ENCODE results near the gene FLNA.

FLNA gene

GRCh38 chrX:154413142-154413541 is 38.7 kb upstream of the FLNA start:
- no peak for DNase-seq
- TF ChIP-seq CTCF (IDR thresholded peaks at IDR 0.05; ENCODE audit: low read length) (no peak), EZH2 (optimal IDR thresholded peaks at IDR 0.05; ENCODE audit: low read depth, low read length) (no peak), EZH2phosphoT487 (IDR thresholded peaks at IDR 0.05; ENCODE audit: low read length) (no peak)
- H3K9me2 ChIP-seq (replicated peaks; ENCODE audit: insufficient read depth, low read length), result no peaks in the 10 kb centered on the region
- H3K36me3 ChIP-seq (replicated peaks; ENCODE audit: insufficient read depth, low read length), result no peaks in the 10 kb centered on the region
- H3K4me2 ChIP-seq (ENCODE audit: low read depth, low read length), result no peak overlapping the region
- no peak overlapping the region for H2AFZ ChIP-seq (ENCODE audit: low read length)
- H3K9ac ChIP-seq (ENCODE audit: low read length), result no peak overlapping the region; the same call in 1 of the 2 replicates
- peaks cover 12% of the 10 kb centered on the region; the same call in 1 of the 2 replicates for H3K79me2 ChIP-seq (ENCODE audit: low read length)
- H3K27me3 ChIP-seq (replicated peaks; ENCODE audit: insufficient read depth, low read length), result no peaks in the 10 kb centered on the region
- H3K4me1 ChIP-seq (ENCODE audit: low read length), result peaks cover 6% of the 10 kb centered on the region; the same call in 1 of the 2 replicates
- peak overlapping the region; percentile 69; the same call in 1 of the 2 replicates for H3K27ac ChIP-seq (ENCODE audit: low read length)
- no peaks in the 10 kb centered on the region for H4K20me1 ChIP-seq (ENCODE audit: insufficient read depth, low read length)
- H3K9me3 ChIP-seq (replicated peaks; ENCODE audit: insufficient read depth, low read length), result no peaks in the 10 kb centered on the region
- no peak overlapping the region for H3K4me3 ChIP-seq (ENCODE audit: low read length)
- peaks cover 10% of the 10 kb centered on the region; the same call in 1 of the 2 replicates for H3F3A ChIP-seq (ENCODE audit: insufficient read depth, low read length)

DNA sequence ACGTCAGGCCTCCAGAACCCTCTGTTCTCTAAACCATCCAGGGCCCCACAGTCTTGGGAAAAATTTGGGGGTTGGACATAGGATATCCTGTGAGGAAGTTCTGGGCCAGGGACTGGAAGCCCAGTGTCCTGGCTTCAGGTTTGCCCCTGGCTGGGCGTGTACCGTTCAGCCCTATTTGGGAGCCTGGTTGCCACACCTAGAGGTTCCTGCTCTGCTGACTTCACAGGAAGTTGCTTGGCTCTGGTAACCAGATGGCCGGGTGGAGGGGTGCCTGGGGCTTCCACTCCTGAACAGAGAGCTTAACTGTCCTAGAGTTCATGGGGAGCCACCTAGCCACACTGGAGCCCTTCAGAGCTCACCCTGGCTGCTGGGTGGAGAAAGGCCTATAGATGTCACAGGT is 38.0 kb upstream of the FLNA start:
- Histone ChIP-seq H3K36me3 (replicated peaks; ENCODE audit: insufficient read depth, low read length) (no peaks in the 10 kb centered on the region), H3K27ac (ENCODE audit: low read length) (peak overlapping the region; percentile 69; the same call in 1 of the 2 replicates), H3K9ac (ENCODE audit: low read length) (peak overlapping the region; percentile 80), H3K27me3 (replicated peaks; ENCODE audit: insufficient read depth, low read length) (no peaks in the 10 kb centered on the region), H2AFZ (ENCODE audit: low read length) (peak overlapping the region; percentile 53), H3K9me2 (replicated peaks; ENCODE audit: insufficient read depth, low read length) (no peaks in the 10 kb centered on the region), H3K4me3 (ENCODE audit: low read length) (peak overlapping the region; percentile 76), H3K9me3 (replicated peaks; ENCODE audit: insufficient read depth, low read length) (no peaks in the 10 kb centered on the region), H3K4me2 (ENCODE audit: low read depth, low read length) (peak overlapping the region; percentile 91; the same call in 1 of the 2 replicates), H3K4me1 (ENCODE audit: low read length) (peaks cover 6% of the 10 kb centered on the region; the same call in 1 of the 2 replicates), H4K20me1 (ENCODE audit: insufficient read depth, low read length) (no peaks in the 10 kb centered on the region), H3F3A (ENCODE audit: insufficient read depth, low read length) (peaks cover 10% of the 10 kb centered on the region; the same call in 1 of the 2 replicates), H3K79me2 (ENCODE audit: low read length) (peaks cover 12% of the 10 kb centered on the region; the same call in 1 of the 2 replicates)
- TF ChIP-seq CTCF (IDR thresholded peaks at IDR 0.05; ENCODE audit: low read length) (no peak), EZH2phosphoT487 (IDR thresholded peaks at IDR 0.05; ENCODE audit: low read length) (no peak), EZH2 (optimal IDR thresholded peaks at IDR 0.05; ENCODE audit: low read depth, low read length) (no peak)
- peak; percentile 39 for DNase-seq

- peaks cover 12% of the 10 kb centered on the region; the same call in 1 of the 2 replicates for H3K79me2 ChIP-seq (ENCODE audit: low read length)
- H3K27me3 ChIP-seq (replicated peaks; ENCODE audit: insufficient read depth, low read length), result no peaks in the 10 kb centered on the region
- no peak for TF ChIP-seq EZH2 (optimal IDR thresholded peaks at IDR 0.05; ENCODE audit: low read depth, low read length)
- no peak for TF ChIP-seq EZH2phosphoT487 (IDR thresholded peaks at IDR 0.05; ENCODE audit: low read length)
- no peak for TF ChIP-seq CTCF (IDR thresholded peaks at IDR 0.05; ENCODE audit: low read length)
- H3K4me1 ChIP-seq (ENCODE audit: low read length), result peaks cover 6% of the 10 kb centered on the region; the same call in 1 of the 2 replicates
- peak; percentile 34 for DNase-seq
- H3K9ac ChIP-seq (ENCODE audit: low read length), result peak overlapping the region; percentile 80
- peaks cover 10% of the 10 kb centered on the region; the same call in 1 of the 2 replicates for H3F3A ChIP-seq (ENCODE audit: insufficient read depth, low read length)
- peak overlapping the region; percentile 69; the same call in 1 of the 2 replicates for H3K27ac ChIP-seq (ENCODE audit: low read length)
- H4K20me1 ChIP-seq (ENCODE audit: insufficient read depth, low read length), result no peaks in the 10 kb centered on the region
- no peaks in the 10 kb centered on the region for H3K36me3 ChIP-seq (replicated peaks; ENCODE audit: insufficient read depth, low read length)
- H3K4me3 ChIP-seq (ENCODE audit: low read length), result peak overlapping the region; percentile 76
- H3K9me3 ChIP-seq (replicated peaks; ENCODE audit: insufficient read depth, low read length), result no peaks in the 10 kb centered on the region
- H3K4me2 ChIP-seq (ENCODE audit: low read depth, low read length), result peak overlapping the region; percentile 91; the same call in 1 of the 2 replicates
- no peaks in the 10 kb centered on the region for H3K9me2 ChIP-seq (replicated peaks; ENCODE audit: insufficient read depth, low read length)
- H2AFZ ChIP-seq (ENCODE audit: low read length), result peak overlapping the region; percentile 53
These were observed 37.5 kb upstream of the FLNA start for GRCh38 chrX:154411981-154412340.
